ENCODE measurements around the gene ZNF526.

ZNF526 gene

GRCh38 chr19:42228641-42229040 is 8.5 kb downstream of the ZNF526 start:
- no peak overlapping the region for H3K4me3 ChIP-seq (replicated peaks; ENCODE audit: insufficient read depth, low read length)

GRCh38 chr19:42229301-42229854 is 9.3 kb downstream of the ZNF526 start:
- TF ChIP-seq GABPA (IDR thresholded peaks at IDR 0.05; ENCODE audit: low read depth): no peak
- no peak for TF ChIP-seq SPI1 (IDR thresholded peaks at IDR 0.05; ENCODE audit: borderline replicate concordance, low read depth)
- no peak for TF ChIP-seq POLR2AphosphoS5 (IDR thresholded peaks at IDR 0.05; ENCODE audit: low read depth)
- no peak for TF ChIP-seq CTCF (IDR thresholded peaks at IDR 0.05; ENCODE audit: insufficient read depth, low read length)
- no peak for TF ChIP-seq REST (IDR thresholded peaks at IDR 0.05; ENCODE audit: insufficient replicate concordance, low read depth)
- no peak overlapping the region for H3K27ac ChIP-seq (replicated peaks)
- H3K4me3 ChIP-seq (replicated peaks; ENCODE audit: insufficient read depth, low read length): no peak overlapping the region
- DNase-seq (ENCODE audit: low read depth in 1 of 2, low spot score in 1 of 2): no peak
- no peaks in the 10 kb centered on the region for H3K27me3 ChIP-seq (ENCODE audit: insufficient read depth, poor library complexity, severe bottlenecking)

More at GRCh38 chr19:42228641-42229040, 8.5 kb downstream of the ZNF526 start:
- TF ChIP-seq POLR2AphosphoS5 (IDR thresholded peaks at IDR 0.05; ENCODE audit: low read depth) (no peak), GABPA (IDR thresholded peaks at IDR 0.05; ENCODE audit: low read depth) (no peak), REST (IDR thresholded peaks at IDR 0.05; ENCODE audit: insufficient replicate concordance, low read depth) (no peak), CTCF (IDR thresholded peaks at IDR 0.05; ENCODE audit: insufficient read depth, low read length) (no peak), SPI1 (IDR thresholded peaks at IDR 0.05; ENCODE audit: borderline replicate concordance, low read depth) (no peak)
- no peaks in the 10 kb centered on the region for H3K27me3 ChIP-seq (ENCODE audit: insufficient read depth, poor library complexity, severe bottlenecking)
- DNase-seq (ENCODE audit: low read depth in 1 of 2, low spot score in 1 of 2): no peak
- H3K27ac ChIP-seq (replicated peaks): no peak overlapping the region

- H3K27ac ChIP-seq (replicated peaks): no peak overlapping the region
Measured at GRCh38 chr19:42229855-42230351, 9.8 kb downstream of the ZNF526 start.

More at GRCh38 chr19:42229855-42230351, 9.8 kb downstream of the ZNF526 start:
- no peak overlapping the region for H3K4me3 ChIP-seq (replicated peaks; ENCODE audit: insufficient read depth, low read length)
- no peaks in the 10 kb centered on the region for H3K27me3 ChIP-seq (ENCODE audit: insufficient read depth, poor library complexity, severe bottlenecking)
- DNase-seq (ENCODE audit: low read depth in 1 of 2, low spot score in 1 of 2): no peak
- TF ChIP-seq SPI1 (IDR thresholded peaks at IDR 0.05; ENCODE audit: borderline replicate concordance, low read depth): no peak
- TF ChIP-seq POLR2AphosphoS5 (IDR thresholded peaks at IDR 0.05; ENCODE audit: low read depth): no peak; the same call in none of the 2 replicates
- no peak for TF ChIP-seq CTCF (IDR thresholded peaks at IDR 0.05; ENCODE audit: insufficient read depth, low read length)
- TF ChIP-seq REST (IDR thresholded peaks at IDR 0.05; ENCODE audit: insufficient replicate concordance, low read depth): no peak
- TF ChIP-seq GABPA (IDR thresholded peaks at IDR 0.05; ENCODE audit: low read depth): no peak
